WTC11 (cell line): ENCODE results near the gene CENPQ.

Experiments
- CREB1 ChIP-seq: sonication (generic); formaldehyde crosslinking; IDR thresholded peaks from 2 replicates; pipeline ENCODE4 v1.8.0; 2023; ENCODE audit warnings: mild to moderate bottlenecking, missing genetic modification reagents
- IRF1 ChIP-seq: sonication (generic); formaldehyde crosslinking; IDR thresholded peaks from 2 replicates; pipeline ENCODE4 v1.8.0; 2023; ENCODE audit warnings: missing genetic modification reagents
- NR2C2 ChIP-seq: sonication (generic); formaldehyde crosslinking; IDR thresholded peaks from 2 replicates; pipeline ENCODE4 v1.8.0; 2022; ENCODE audit warnings: mild to moderate bottlenecking, missing genetic modification reagents
- TF ChIP-seq, protein P1 (sequence below): fragments of 200-600 bp; IDR thresholded peaks from 2 replicates; pipeline ENCODE4 v1.8.0; 2022; ENCODE audit warnings: antibody characterized with exemption
- TF ChIP-seq, protein P2 (sequence below): sonication (generic); formaldehyde crosslinking; IDR thresholded peaks from 2 replicates; pipeline ENCODE4 v1.8.1; 2023; ENCODE audit warnings: mild to moderate bottlenecking, missing genetic modification reagents

- TF ChIP-seq IRF1 (CRISPR knock-in tag), result no peak
- TF ChIP-seq, protein P1, sequence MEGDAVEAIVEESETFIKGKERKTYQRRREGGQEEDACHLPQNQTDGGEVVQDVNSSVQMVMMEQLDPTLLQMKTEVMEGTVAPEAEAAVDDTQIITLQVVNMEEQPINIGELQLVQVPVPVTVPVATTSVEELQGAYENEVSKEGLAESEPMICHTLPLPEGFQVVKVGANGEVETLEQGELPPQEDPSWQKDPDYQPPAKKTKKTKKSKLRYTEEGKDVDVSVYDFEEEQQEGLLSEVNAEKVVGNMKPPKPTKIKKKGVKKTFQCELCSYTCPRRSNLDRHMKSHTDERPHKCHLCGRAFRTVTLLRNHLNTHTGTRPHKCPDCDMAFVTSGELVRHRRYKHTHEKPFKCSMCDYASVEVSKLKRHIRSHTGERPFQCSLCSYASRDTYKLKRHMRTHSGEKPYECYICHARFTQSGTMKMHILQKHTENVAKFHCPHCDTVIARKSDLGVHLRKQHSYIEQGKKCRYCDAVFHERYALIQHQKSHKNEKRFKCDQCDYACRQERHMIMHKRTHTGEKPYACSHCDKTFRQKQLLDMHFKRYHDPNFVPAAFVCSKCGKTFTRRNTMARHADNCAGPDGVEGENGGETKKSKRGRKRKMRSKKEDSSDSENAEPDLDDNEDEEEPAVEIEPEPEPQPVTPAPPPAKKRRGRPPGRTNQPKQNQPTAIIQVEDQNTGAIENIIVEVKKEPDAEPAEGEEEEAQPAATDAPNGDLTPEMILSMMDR, result no peak
- no peak for TF ChIP-seq NR2C2 (CRISPR knock-in tag)
- TF ChIP-seq, protein P2, sequence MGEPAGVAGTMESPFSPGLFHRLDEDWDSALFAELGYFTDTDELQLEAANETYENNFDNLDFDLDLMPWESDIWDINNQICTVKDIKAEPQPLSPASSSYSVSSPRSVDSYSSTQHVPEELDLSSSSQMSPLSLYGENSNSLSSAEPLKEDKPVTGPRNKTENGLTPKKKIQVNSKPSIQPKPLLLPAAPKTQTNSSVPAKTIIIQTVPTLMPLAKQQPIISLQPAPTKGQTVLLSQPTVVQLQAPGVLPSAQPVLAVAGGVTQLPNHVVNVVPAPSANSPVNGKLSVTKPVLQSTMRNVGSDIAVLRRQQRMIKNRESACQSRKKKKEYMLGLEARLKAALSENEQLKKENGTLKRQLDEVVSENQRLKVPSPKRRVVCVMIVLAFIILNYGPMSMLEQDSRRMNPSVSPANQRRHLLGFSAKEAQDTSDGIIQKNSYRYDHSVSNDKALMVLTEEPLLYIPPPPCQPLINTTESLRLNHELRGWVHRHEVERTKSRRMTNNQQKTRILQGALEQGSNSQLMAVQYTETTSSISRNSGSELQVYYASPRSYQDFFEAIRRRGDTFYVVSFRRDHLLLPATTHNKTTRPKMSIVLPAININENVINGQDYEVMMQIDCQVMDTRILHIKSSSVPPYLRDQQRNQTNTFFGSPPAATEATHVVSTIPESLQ (CRISPR knock-in tag), result no peak
- TF ChIP-seq CREB1 (CRISPR knock-in tag), result no peak
Observed at GRCh38 chr6:49423817-49424216, 39.4 kb upstream of the CENPQ start.
